HEK293 (cell line): ENCODE data around the gene BSDC1.

Experiments
- ZNF121 ChIP-seq: fragments of 450-650 bp; formaldehyde crosslinking; IDR thresholded peaks from 2 replicates; pipeline ENCODE4 v1.5.1; 2016; ENCODE audit warnings: missing biosample characterization, missing genetic modification characterization
- ZNF514 ChIP-seq: fragments of 450-650 bp; formaldehyde crosslinking; IDR thresholded peaks from 2 replicates; pipeline ENCODE4 v1.5.1; 2016; ENCODE audit warnings: missing biosample characterization, missing genetic modification characterization
- ZNF558 ChIP-seq: fragments of 450-650 bp; formaldehyde crosslinking; IDR thresholded peaks from 2 replicates; pipeline ENCODE4 v1.5.1; 2016; ENCODE audit warnings: missing biosample characterization, missing genetic modification characterization
- TF ChIP-seq, protein P1 (sequence below): fragments of 450-650 bp; formaldehyde crosslinking; IDR thresholded peaks from 2 replicates; pipeline ENCODE4 v1.5.1; 2016; ENCODE audit warnings: missing biosample characterization, missing genetic modification characterization
- TF ChIP-seq, protein P2 (sequence below): fragments of 450-650 bp; formaldehyde crosslinking; IDR thresholded peaks from 2 replicates; pipeline ENCODE4 v1.5.1; 2016; ENCODE audit warnings: missing biosample characterization, missing genetic modification characterization
- TF ChIP-seq, protein P3 (sequence below): fragments of 450-650 bp; formaldehyde crosslinking; IDR thresholded peaks from 2 replicates; pipeline ENCODE4 v1.5.1; 2016; ENCODE audit warnings: missing biosample characterization, missing genetic modification characterization

DNA sequence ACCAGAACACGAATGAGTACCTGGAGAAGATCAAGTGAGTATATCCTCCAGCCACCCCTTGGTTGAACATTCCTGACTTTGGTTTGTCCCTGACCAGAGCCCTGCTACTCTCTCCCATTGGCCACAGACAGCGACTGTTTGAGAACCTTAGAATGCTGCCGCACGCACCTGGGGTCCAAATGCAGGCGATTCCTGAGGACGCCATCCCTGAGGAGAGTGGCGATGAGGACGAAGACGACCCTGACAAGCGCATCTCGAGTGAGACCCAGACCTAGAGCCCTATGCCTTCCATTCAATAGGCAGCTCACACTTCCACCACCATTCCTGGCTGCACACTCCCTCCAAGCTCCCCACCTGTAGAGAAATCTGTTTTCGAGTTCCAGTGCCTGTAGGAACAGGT is 62.7 kb downstream of the BSDC1 start:
- TF ChIP-seq ZNF514 (no peak), ZNF121 (tag by site-specific recombination) (no peak), ZNF558 (no peak)
- TF ChIP-seq, protein P1, sequence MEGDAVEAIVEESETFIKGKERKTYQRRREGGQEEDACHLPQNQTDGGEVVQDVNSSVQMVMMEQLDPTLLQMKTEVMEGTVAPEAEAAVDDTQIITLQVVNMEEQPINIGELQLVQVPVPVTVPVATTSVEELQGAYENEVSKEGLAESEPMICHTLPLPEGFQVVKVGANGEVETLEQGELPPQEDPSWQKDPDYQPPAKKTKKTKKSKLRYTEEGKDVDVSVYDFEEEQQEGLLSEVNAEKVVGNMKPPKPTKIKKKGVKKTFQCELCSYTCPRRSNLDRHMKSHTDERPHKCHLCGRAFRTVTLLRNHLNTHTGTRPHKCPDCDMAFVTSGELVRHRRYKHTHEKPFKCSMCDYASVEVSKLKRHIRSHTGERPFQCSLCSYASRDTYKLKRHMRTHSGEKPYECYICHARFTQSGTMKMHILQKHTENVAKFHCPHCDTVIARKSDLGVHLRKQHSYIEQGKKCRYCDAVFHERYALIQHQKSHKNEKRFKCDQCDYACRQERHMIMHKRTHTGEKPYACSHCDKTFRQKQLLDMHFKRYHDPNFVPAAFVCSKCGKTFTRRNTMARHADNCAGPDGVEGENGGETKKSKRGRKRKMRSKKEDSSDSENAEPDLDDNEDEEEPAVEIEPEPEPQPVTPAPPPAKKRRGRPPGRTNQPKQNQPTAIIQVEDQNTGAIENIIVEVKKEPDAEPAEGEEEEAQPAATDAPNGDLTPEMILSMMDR (tag by site-specific recombination), result no peak
- TF ChIP-seq, protein P2, sequence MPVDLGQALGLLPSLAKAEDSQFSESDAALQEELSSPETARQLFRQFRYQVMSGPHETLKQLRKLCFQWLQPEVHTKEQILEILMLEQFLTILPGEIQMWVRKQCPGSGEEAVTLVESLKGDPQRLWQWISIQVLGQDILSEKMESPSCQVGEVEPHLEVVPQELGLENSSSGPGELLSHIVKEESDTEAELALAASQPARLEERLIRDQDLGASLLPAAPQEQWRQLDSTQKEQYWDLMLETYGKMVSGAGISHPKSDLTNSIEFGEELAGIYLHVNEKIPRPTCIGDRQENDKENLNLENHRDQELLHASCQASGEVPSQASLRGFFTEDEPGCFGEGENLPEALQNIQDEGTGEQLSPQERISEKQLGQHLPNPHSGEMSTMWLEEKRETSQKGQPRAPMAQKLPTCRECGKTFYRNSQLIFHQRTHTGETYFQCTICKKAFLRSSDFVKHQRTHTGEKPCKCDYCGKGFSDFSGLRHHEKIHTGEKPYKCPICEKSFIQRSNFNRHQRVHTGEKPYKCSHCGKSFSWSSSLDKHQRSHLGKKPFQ (tag by site-specific recombination), result no peak
- TF ChIP-seq, protein P3, sequence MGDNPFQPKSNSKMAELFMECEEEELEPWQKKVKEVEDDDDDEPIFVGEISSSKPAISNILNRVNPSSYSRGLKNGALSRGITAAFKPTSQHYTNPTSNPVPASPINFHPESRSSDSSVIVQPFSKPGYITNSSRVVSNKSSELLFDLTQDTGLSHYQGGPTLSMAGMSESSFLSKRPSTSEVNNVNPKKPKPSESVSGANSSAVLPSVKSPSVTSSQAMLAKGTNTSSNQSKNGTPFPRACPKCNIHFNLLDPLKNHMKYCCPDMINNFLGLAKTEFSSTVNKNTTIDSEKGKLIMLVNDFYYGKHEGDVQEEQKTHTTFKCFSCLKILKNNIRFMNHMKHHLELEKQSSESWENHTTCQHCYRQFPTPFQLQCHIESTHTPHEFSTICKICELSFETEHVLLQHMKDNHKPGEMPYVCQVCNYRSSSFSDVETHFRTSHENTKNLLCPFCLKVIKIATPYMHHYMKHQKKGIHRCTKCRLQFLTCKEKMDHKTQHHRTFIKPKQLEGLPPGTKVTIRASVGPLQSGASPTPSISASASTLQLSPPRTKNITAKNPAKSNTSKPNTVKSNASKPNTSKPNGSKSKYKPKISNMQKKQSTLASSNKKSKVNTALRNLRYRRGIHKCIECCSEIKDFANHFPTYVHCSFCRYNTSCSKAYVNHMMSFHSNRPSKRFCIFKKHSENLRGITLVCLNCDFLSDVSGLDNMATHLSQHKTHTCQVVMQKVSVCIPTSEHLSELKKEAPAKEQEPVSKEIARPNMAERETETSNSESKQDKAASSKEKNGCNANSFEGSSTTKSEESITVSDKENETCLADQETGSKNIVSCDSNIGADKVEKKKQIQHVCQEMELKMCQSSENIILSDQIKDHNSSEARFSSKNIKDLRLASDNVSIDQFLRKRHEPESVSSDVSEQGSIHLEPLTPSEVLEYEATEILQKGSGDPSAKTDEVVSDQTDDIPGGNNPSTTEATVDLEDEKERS (tag by site-specific recombination), result no peak
